DMS 273 (cell line): Measurements from ENCODE around the gene COL11A1.
"Not testable (repeated sequence)": the region's sequence is repeated elsewhere in the genome, so short reads cannot be mapped to it uniquely, and the experiment has no call there.

Experiments
- DNase-seq: peaks from one replicate; lab custom pipeline; 2025; ENCODE audit not compliant: unreplicated experiment; lab: John Stamatoyannopoulos, UW

Gene COL11A1

DNA sequence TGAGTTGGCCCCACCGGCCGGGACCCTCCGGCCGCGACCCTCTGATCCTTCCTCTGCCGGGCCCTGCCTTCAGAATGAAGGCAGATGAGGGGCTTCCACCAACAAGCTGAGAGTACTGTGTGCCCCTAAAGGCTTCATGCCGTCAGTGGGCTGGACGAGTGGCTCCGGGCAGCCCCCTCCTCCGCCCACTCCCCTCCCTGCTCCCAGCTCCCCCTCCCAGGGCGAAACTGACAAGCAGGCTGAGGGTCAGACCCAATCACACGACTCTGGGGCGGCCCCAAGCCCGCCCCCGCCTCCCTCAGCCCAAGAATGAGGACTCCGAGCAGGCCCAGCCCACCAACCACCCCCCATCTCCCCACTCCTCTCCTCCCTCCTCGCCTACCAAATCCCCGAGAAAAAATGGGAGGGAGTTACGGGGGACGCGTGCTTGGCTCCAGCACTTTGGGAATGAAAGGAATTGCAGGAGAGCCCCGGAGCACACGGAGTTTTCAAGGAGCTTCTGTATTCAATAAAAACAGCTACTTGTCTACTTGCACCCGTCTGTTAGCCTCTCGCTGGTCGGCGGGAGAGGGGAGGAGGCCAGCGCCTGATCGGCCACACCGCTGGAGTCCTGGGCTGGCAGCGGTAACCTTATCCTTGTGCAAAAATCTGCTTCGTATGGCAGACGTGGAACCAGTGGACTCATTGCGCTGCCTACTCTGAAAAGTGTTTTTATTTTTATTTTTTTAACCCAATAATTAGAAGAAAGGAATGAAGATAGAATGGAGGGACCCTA, at the start of gene COL11A1:
TSS of gene COL11A1 (minus strand) at position 147 of the 775 bp plus-strand sequence. CDS start 344 bp downstream, outside the sequence.
- DNase-seq, result no peak

DNA sequence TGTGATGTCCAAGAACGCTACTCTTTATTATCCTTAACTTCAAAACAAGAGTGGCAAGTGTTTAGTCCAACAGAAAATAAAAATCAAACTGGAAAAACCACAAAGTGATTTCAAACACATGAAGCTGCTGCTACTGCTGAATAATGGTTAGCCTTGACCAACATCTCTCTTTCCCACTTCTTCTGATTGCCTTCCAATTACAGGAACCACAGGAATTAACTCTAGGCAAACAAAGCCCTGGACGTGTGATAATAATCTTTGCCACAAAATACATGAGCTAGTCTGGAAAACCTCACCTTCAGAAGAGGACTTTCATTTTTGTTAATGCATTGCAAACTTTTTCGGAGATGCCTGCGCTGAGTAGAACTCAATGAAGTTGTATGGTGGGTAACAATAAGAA, 48.6 kb upstream of the COL11A1 start:
- DNase-seq, result no peak

DNA sequence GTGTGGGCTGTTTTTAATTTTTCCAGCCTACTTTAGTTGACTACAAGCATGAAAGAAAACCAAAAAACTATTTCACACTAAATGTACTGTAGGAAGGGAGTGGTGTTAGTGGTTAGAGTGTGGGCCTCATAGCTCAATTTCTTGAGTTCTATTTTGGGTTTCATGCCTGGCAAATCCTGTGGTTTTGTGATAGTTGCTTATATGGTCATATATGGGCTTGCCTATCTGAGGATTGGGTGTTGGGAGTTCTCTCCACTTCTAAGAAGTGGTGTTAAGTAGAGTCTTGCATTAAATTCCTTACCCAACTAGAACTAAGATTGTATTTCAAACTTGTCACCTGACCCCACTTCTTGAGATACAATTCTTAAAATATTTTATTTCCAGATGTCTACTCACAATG, 37.8 kb upstream of the COL11A1 start:
- DNase-seq, result no peak

DNA sequence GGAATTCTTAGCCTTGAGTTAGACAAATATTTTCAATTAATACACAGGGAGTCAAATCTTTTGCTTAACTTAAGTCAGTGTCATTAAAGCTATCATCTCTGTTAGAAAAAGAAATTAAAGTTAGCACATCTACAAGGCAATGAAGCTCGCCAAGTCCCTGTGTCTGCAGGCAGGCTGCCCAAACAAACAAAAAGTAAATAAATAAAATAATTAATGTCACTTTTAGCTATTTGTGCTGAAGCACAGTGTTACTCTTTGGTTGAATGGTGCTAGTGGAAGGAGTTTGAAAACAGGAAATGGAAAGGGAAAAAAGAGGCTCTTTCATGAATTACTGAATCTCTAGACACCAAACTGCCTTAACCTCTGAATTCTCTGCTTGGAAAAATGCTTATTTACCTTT, 37.1 kb upstream of the COL11A1 start:
- no peak for DNase-seq

DNA sequence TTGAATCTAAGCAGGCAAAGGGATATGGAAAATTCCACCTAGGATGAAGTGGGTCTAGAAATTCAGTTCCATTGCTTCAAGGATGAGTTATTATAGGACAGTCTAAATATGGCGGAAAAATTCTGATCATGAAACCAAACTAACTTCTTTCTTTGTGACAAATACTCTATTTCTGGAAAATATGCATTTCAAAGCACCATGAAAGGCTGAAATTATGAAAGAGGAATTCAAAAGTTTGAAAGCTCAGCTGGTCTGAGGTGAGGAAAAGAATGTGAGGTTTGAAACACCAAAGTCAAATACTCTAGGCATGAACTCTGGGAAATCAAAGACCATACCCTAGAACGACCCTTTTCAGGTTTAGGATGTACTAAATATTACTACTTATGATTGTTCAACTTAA, 36.4 kb upstream of the COL11A1 start:
- no peak for DNase-seq

DNA sequence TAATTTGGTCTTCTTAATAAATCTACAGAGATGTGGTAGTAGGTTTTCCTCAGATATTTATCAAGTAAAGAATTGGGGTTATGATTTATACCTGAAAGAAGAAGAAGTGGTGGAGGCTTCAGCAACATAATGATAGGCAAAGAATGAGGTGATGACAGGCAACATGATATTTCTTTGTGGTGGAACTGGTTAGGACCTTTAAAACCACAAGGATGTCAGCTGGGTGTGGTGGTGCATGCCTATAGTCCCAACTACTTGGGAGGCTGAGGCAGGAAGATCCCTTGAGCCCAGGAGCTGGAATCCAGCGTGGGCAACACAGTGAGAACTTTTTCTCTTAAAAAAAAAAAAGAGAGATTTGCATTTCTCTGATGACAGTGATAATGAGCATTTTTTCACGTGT, 34.1 kb upstream of the COL11A1 start:
- DNase-seq, result no peak

DNA sequence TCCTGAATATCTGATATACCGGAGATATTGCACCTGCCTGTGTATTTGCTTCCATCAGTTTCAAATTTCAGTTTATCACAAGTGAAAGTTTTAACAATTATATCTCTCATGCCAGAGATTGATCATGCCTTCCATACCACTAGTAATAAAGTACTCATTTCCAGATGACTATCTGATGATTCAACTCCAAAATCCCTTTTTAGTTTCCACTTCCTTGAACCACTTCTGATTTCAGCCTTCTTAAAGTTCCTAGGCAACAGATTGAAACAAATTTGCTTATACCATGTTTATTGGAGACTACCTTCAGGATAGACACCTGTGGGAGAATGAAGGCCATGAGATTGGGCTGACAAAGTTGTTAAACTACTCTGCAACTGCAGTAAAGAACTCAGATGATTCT, 21.5 kb upstream of the COL11A1 start:
- no peak for DNase-seq

DNA sequence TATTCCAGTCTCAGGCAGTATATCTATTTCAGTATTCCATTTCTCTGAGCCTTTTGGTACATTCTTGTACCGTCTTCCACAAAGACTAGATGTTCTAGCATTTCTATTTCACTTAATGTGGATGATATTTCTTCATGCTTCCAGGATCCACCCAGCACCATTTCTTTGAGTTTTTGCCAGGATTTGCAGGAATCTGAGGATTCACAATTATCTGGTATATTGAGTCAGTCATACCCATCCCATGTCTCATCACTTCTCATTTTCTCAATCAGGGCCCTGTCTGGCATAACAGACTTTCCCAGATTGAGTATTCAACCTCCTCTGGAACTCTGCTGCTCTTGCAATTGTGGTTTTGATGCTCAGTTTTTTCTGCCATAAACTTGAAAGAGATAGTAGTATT, 20.9 kb upstream of the COL11A1 start:
- no peak for DNase-seq

DNA sequence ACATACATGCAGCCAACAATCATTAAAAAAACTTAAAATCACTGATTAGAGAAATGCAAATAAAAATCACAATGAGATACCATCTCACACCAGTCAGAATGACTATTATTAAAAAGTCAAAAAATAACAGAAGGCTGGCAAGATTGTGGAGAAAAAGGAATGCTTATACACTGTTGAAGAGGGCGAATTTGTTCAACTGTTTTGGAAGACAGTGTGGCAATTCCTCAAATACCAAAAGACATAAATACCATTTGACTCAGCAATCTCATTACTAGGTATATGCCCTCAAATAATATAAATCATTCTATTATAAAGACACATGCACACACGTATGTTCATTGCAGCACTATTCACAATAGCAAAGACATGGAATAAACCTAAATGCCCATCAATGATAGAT, 19.9 kb upstream of the COL11A1 start:
- not testable (repeated sequence) for DNase-seq

DNA sequence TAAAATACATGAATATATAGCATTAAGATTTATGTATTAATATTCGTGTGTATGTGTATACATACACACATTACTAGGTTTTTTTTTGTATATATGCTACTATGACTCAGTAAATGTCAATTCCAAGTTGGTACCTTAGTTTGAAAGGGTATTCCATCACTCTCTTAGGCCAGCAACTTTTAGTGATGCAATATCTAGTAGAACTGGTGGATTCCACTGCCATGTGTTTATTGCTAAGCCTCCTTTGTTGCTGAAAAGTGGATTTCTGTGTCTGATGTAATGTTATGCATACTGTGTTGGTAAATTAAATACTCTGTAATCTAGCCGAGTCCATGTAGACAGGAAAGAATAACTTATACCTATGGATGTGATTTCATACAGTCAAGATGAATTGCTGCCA, 16.9 kb upstream of the COL11A1 start:
- no peak for DNase-seq

DNA sequence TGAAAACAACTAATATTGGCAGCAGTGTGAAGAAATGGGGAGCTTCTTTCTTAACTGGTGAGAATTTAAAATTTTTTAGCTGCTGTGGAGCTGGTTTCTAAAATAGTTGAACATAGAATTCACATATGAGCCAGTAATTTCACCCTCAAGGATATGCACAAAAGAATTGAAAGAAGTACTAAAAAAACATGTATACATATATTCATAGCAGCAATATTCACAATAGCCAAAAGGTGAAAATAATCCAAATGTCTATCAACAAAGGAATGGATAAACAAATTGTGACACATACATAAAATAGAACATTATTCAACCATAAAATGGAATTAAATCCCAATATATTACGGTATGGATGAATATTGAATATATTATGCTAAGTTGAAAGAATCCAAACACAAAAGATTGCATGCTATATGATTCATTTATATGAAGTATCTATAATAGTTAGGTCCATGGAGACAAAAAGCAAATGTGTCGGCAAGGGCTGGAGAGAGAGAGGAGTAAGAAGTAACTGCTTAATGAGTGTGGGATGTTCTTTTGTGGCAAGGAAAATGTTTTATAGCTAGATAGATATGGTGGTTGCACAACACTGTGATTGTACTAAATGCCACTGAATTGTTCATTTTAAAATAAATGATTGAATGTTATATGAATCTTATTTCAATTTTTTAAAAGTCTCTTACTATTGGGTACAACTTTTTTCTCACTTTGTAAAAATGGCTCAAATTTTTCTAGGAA, 14.8 kb upstream of the COL11A1 start:
- no peak for DNase-seq

DNA sequence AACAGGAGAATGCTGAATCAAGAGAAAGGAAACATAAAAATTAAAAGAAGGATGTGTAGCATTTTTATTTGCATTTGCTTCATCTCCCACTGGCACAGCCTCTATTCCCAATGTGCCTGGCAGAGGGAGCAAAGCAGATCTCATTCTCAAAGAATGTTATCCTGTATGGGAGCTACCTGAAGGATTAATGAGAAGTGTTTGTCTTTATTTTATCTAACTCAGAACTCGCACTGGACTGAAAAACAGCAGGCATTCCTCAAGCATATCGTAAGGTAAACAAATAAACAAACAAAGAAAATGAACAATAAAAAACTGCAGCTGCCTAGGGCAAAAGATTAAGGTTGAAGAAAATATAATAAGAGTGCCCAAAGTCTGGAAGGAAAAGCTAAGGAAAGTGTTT, 12.7 kb upstream of the COL11A1 start:
- no peak for DNase-seq

DNA sequence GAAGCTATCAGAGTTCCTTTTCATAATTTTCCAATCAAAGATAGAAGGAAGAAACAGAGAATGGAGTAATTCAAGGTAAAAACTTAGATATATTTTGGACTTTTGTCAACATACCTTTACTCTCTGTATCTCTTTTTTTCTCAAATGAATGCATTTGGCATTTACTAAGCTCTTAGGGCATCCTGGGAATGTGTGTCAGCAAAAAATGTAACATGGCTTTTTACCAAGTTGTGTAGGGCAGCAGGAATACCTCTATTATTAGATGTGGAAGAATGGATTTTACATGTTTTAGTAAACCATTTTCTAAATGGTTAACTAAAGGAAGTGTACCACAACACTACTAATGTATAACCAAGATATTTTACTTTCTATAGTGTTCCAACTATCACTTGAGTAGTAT, 4.2 kb upstream of the COL11A1 start:
- no peak for DNase-seq

DNA sequence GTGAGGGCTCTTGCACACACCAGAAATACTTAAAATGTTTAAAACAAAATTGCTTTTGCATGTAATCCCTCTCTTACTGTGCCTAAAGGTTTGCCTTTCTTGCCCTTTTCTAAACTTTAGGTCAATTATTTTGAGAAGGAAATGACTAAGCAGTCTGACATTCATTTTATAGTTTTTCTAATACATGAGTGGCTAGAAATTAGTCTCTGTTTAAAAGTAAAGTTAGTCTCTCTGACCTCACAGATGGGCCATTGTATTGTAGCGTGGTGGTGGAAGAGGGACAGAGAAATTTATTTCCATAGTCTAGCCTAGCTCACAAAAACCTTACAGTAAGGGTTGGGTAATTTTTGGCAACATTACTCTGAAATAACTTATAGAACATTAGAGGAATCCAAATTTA, 3.6 kb upstream of the COL11A1 start:
- DNase-seq, result no peak

DNA sequence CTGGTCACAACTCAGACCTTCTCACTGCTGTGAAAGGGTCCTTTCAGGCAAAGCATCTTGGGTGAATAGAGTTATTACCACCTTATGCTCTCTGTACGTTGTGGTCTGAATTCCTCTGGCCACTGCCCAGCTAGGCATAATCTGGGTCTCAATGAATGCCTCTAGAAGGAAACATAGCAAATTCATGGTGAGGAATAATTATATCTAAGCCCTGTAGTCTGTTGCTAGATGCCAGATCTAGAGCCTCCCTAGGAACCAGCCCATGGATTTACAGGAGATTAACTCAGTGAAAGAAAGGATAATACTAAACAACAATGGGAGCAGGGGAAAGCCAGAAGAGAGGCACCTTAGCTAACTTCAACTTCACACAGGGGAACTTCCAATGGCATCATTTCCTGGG, 2.4 kb upstream of the COL11A1 start:
- DNase-seq, result no peak

DNA sequence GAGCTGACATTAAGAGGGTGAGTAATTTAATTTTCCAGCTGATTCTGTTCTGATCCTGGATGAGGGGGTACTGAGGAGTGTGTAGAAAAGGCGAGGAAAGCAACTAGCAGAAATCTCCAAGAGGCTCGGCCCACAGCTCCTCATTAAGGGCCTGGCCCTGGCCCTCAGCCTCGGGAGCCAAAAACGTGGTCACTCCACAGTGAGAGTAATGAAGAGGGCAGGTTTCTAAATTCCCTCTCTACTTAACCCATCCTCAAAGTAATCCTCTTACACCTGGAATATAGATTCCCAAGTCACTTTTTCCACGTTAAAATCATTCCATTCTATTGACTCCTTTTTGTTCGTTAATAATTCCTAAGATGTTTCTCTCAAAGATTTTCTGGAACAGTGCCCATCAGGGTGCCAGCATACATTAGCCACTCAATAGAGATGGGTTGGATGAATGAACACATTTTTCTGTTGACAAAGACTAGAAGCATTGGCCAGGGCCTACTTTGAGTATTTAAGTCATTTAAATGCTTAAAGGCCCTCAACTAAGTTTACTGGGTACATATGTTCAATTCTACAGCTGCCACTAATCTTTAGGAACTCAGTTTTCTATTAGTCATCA, 1.1 kb upstream of the COL11A1 start:
- no peak for DNase-seq

DNA sequence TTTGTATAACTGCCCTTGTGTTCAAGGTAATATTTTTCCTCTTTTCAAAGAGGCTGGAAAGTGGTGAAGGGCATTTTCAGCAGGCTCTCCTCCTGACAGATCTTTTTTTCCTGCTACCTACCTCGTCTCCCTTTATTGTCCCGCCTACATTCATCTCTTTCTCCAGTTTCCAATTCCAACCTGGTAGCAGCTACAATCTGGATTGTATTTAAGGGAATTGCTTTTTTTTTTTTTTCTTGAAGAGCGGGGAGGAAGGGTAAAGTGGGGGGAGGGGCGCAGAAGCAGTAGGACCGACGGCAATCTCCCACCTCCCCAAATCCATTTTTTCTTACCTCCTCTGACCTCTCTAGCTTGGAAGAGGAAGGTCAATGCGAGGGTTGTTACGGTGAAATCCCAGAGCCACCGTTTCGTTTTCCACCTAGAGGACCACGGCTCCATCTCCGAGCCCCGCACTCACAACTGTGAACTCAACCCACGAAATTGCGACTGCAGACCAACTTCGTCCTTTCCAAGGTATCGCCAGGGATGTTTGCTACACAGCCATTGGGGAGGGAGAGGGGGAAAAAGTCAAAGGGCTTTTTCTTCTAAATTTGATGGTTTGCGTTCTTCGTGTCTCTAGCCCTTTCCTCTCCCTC, 464 bp downstream of the COL11A1 start:
- DNase-seq, result no peak

DNA sequence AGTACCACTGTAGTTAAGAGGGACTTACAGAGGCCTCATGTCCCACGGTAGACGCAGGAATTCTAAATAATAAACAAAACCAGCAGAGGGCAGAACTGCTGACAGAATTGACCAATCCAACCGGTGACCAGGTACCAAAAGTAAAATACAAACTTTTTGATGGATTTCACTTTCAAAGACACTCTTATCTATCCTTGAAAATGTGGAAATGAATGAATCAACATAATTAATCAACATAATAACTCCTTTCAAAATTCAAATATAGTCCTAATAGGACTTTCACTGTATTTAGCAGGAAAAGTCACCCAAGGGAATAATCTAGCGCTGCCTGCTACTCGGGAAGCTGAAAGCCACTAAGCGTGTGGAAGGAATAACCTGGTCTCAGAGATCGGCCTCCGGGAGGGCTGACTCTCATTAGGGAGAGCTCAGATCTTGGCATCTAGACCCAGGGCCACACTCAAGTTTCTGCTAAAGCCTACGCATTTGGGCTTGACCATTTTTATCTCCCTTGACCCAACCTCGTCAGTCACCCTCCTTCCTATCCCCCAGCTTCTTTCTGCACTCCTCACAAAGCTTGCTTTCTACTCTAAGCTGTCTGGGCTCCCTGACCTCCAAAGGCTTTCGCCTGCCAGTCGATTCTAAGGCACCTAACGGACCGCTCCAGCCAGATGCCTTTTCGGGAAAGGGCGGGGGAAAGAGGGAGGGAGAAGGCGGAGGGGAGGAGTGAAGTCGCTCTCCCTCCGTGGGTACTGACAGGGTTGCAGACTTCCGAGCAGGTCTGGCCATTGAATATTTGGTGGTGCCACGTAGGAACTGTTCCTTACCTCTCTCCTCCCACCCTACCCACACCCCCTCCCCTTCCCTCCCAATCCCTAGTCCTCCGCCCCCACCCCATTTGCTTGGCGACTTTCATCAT, 1.6 kb downstream of the COL11A1 start:
- peak; percentile 56 for DNase-seq

DNA sequence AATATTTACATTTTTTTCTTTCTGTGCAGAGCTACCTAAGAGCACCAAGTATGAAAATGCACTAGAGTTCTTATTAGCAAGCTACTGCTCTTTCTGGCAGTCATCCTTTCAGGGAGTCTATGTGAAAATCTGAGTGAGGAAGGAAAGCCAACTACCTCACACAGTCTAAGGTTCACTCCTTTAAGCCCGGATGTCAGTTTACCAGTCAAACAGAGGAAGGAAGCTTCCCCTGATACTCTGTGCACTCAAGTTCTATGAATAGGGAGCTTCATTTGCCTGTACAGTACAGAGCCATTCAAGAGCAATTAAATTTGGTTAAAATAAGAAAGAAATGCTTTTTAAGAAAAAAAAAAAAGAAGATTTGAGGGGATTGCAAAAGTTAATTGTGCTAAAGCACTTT, 6.9 kb downstream of the COL11A1 start:
- DNase-seq, result no peak

DNA sequence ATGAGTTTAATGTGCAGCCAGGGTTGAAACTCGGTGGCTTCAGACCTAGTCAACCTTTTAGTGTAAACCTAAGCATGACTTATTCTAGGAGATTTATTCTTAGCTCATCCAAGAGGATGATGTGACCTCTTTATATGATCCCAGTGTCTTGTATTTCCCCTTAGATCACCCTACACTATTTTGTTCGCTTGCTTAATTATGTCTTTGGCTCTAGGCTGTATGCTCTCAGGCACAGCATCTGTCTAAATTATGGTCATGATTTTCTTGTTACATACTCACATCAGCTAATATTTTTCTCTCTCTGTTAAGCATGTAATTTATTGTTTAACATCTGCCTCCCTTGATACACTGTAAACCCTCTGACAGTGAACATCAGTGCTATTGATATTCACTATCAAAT, 19.1 kb downstream of the COL11A1 start:
- DNase-seq, result no peak

DNA sequence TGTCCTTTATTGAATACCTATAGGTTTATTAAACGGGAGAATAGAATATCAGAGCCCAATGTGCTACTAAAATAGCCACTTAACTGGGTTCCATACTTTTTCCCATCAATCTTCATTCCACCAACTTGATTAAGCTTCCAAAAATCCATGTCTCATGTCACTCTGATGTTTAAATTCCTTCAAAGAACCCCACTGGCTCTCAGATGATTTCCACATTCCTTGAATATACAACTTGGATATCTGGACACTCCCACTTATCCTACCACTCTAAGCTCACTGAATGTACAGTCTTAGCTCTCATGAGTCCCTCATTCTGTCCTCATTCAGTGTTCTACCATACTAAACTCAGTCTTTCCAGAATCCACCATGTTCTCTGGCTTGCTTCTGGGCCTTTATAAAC, 21.1 kb downstream of the COL11A1 start:
- no peak for DNase-seq
